Glutamatergic neuron (in vitro differentiated cells): ENCODE results near the gene PAPLN. TPM values are rescaled to one million over a fixed set of nuclear protein-coding genes. Genes with fewer than 3 reads are reported as not detected.

Experiments used
- DNase-seq: peaks from one replicate; pipeline ENCODE4 v3.0.0; 2022
- H3K27ac Mint-ChIP-seq: one replicate; pipeline ENCODE4 v1.8.0; 2020; ENCODE audit warnings: mild to moderate bottlenecking, mixed read lengths, inconsistent platforms; ENCODE audit not compliant: unreplicated experiment
- H3K27me3 Mint-ChIP-seq: one replicate; pipeline ENCODE4 v1.8.0; 2020; ENCODE audit warnings: mild to moderate bottlenecking, moderate library complexity, mixed read lengths, inconsistent platforms; ENCODE audit not compliant: unreplicated experiment
- H3K36me3 Mint-ChIP-seq: one replicate; pipeline ENCODE4 v1.8.0; 2020; ENCODE audit warnings: mild to moderate bottlenecking, mixed read lengths, inconsistent platforms; ENCODE audit not compliant: unreplicated experiment
- H3K4me1 Mint-ChIP-seq: one replicate; pipeline ENCODE4 v1.8.0; 2020; ENCODE audit warnings: mild to moderate bottlenecking, low read depth, mixed read lengths, inconsistent platforms; ENCODE audit not compliant: unreplicated experiment
- H3K4me3 Mint-ChIP-seq: one replicate; pipeline ENCODE4 v1.8.0; 2020; ENCODE audit warnings: mild to moderate bottlenecking, mixed read lengths, inconsistent platforms; ENCODE audit not compliant: unreplicated experiment
- H3K9me3 Mint-ChIP-seq: one replicate; pipeline ENCODE4 v1.8.0; 2020; ENCODE audit warnings: mild to moderate bottlenecking, moderate library complexity, mixed read lengths, inconsistent platforms; ENCODE audit not compliant: unreplicated experiment
- CTCF ChIP-seq: fragments of 200-600 bp; sonication (generic); IDR thresholded peaks from one replicate; pipeline ENCODE4 v1.5.0; 2021; ENCODE audit not compliant: partially characterized antibody, unreplicated experiment
- total RNA-seq: library from RNA; stranded (reverse); fragmentation: NEBNext Ultra II Directional; extraction: Animal tissue kit (Norgen Biotek cat#: 25700); gene quantifications from one replicate; pipeline ENCODE4 v1.2.1, GENCODE V29; 2021; ENCODE audit not compliant: unreplicated experiment

The PAPLN gene
- total RNA-seq, 1 donor from 2014 or later, result 2.8 TPM

GRCh38 chr14:73251516-73252215 lies 14.4 kb downstream of the PAPLN start:
- peaks cover 8% of the 10 kb centered on the region for H3K9me3 Mint-ChIP-seq
- peaks cover 7% of the 10 kb centered on the region for H3K4me1 Mint-ChIP-seq
- no peaks in the 10 kb centered on the region for H3K36me3 Mint-ChIP-seq
- H3K27ac Mint-ChIP-seq, result no peak overlapping the region
- TF ChIP-seq CTCF, result no peak
- DNase-seq, result no peak
- H3K4me3 Mint-ChIP-seq, result no peak overlapping the region
- peaks cover 1% of the 10 kb centered on the region for H3K27me3 Mint-ChIP-seq

- no peak for TF ChIP-seq CTCF
- peaks cover 5% of the 10 kb centered on the region for H3K9me3 Mint-ChIP-seq
- no peaks in the 10 kb centered on the region for H3K36me3 Mint-ChIP-seq
- H3K27me3 Mint-ChIP-seq, result peaks cover 1% of the 10 kb centered on the region
- H3K4me3 Mint-ChIP-seq, result no peak overlapping the region
- DNase-seq, result no peak
- H3K27ac Mint-ChIP-seq, result no peak overlapping the region
- peaks cover 3% of the 10 kb centered on the region for H3K4me1 Mint-ChIP-seq
These were observed 15.4 kb downstream of the PAPLN start for GRCh38 chr14:73252491-73253322.

- no peak for DNase-seq
- Mint-ChIP-seq H3K4me1 (peaks cover 3% of the 10 kb centered on the region), H3K9me3 (peaks cover 1% of the 10 kb centered on the region), H3K4me3 (no peak overlapping the region), H3K36me3 (no peaks in the 10 kb centered on the region), H3K27ac (no peak overlapping the region), H3K27me3 (peaks cover 1% of the 10 kb centered on the region)
- TF ChIP-seq CTCF, result no peak
These were observed 16.0 kb downstream of the PAPLN start for GRCh38 chr14:73253323-73253610.

GRCh38 chr14:73253721-73254120 lies 16.4 kb downstream of the PAPLN start:
- peaks cover 1% of the 10 kb centered on the region for H3K9me3 Mint-ChIP-seq
- H3K36me3 Mint-ChIP-seq, result no peaks in the 10 kb centered on the region
- H3K27me3 Mint-ChIP-seq, result peaks cover 1% of the 10 kb centered on the region
- no peak for DNase-seq
- no peak overlapping the region for H3K27ac Mint-ChIP-seq
- peaks cover 3% of the 10 kb centered on the region for H3K4me1 Mint-ChIP-seq
- TF ChIP-seq CTCF, result no peak
- H3K4me3 Mint-ChIP-seq, result no peak overlapping the region
